ENCODE results near the gene IL11RA.

The IL11RA gene

GRCh38 chr9:34651876-34652601 lies at the start of gene IL11RA:
Gene IL11RA, plus strand, starts transcription at chr9:34652185. Its CDS starts 3,033 bp downstream, at chr9:34655218.
- DNase-seq, result no peak

- peak; percentile 38 for DNase-seq
These were observed 48.3 kb upstream of the IL11RA start for GRCh38 chr9:34603610-34604231.

GRCh38 chr9:34606190-34606589 lies 45.8 kb upstream of the IL11RA start:
- DNase-seq, result no peak

- DNase-seq, result no peak
These were observed 45.1 kb upstream of the IL11RA start for GRCh38 chr9:34606905-34607304.

GRCh38 chr9:34607331-34607730 lies 44.7 kb upstream of the IL11RA start:
- no peak for DNase-seq

GRCh38 chr9:34610434-34611206 lies 41.4 kb upstream of the IL11RA start:
- DNase-seq, result no peak

- DNase-seq, result no peak
These were observed 40.7 kb upstream of the IL11RA start for GRCh38 chr9:34611251-34611810.

- peak; percentile 58 for DNase-seq
These were observed 39.9 kb upstream of the IL11RA start, which contains the start of gene RPP25L for GRCh38 chr9:34611811-34612787. Gene RPP25L, minus strand, starts transcription at chr9:34612097. Its CDS starts 801 bp downstream, at chr9:34611296.

GRCh38 chr9:34612788-34613390 lies 39.1 kb upstream of the IL11RA start:
- DNase-seq, result peak; percentile 19

GRCh38 chr9:34615132-34615531 lies 36.9 kb upstream of the IL11RA start:
- no peak for DNase-seq

GRCh38 chr9:34620061-34620994 lies 31.7 kb upstream of the IL11RA start, which contains the start of gene DCTN3:
Gene DCTN3, minus strand, starts transcription at chr9:34620495. Its CDS starts 31 bp downstream, at chr9:34620464.
- DNase-seq, result peak; percentile 80

- DNase-seq, result no peak
These were observed 28.4 kb upstream of the IL11RA start for GRCh38 chr9:34623374-34624235.

GRCh38 chr9:34624475-34625185 lies 27.4 kb upstream of the IL11RA start:
- no peak for DNase-seq

GRCh38 chr9:34625186-34625486 lies 26.8 kb upstream of the IL11RA start:
- no peak for DNase-seq

GRCh38 chr9:34627716-34628655 lies 24.0 kb upstream of the IL11RA start:
- no peak for DNase-seq

GRCh38 chr9:34628656-34629490 lies 23.1 kb upstream of the IL11RA start, which contains the start of gene ARID3C:
Gene ARID3C, minus strand, starts transcription at chr9:34629066. Its CDS starts 1,052 bp downstream, at chr9:34628014.
- no peak for DNase-seq

- DNase-seq, result no peak
These were observed 22.5 kb upstream of the IL11RA start for GRCh38 chr9:34629491-34629808.
